ENCODE results near the gene CLSTN2.

Gene CLSTN2

GRCh38 chr3:140021269-140021668 is 86.3 kb downstream of the CLSTN2 start:
- Histone ChIP-seq H3K27ac (no peak overlapping the region), H3K4me3 (no peak overlapping the region)
- no peak for DNase-seq (ENCODE audit: low spot score)
- no peak for TF ChIP-seq CTCF (IDR thresholded peaks at IDR 0.05)

- no peak for TF ChIP-seq CTCF (IDR thresholded peaks at IDR 0.05)
- no peak for DNase-seq (ENCODE audit: low spot score)
- H3K4me3 ChIP-seq, result no peak overlapping the region
- H3K27ac ChIP-seq, result peak overlapping the region in 1 of 2 donors; percentile 63
These were observed 87.2 kb downstream of the CLSTN2 start for GRCh38 chr3:140022066-140022770.

GRCh38 chr3:140023616-140024530 is 88.9 kb downstream of the CLSTN2 start:
- TF ChIP-seq CTCF (IDR thresholded peaks at IDR 0.05), result no peak
- DNase-seq (ENCODE audit: low spot score), result no peak
- Histone ChIP-seq H3K27ac (peak overlapping the region; percentile 50 to 63), H3K4me3 (no peak overlapping the region)

GRCh38 chr3:140031170-140031569 is 96.2 kb downstream of the CLSTN2 start:
- TF ChIP-seq CTCF (IDR thresholded peaks at IDR 0.05), result no peak
- no peak for DNase-seq (ENCODE audit: low spot score)
- Histone ChIP-seq H3K27ac (no peak overlapping the region), H3K4me3 (no peak overlapping the region)

GRCh38 chr3:140034058-140034457 is 99.1 kb downstream of the CLSTN2 start:
- TF ChIP-seq CTCF (IDR thresholded peaks at IDR 0.05), result no peak
- H3K27ac ChIP-seq, result no peak overlapping the region

GRCh38 chr3:140035871-140036270 is 100.9 kb downstream of the CLSTN2 start:
- TF ChIP-seq CTCF (IDR thresholded peaks at IDR 0.05), result no peak

More at GRCh38 chr3:140034058-140034457, 99.1 kb downstream of the CLSTN2 start:
- DNase-seq (ENCODE audit: low spot score), result no peak
- no peak overlapping the region for H3K4me3 ChIP-seq

More at GRCh38 chr3:140035871-140036270, 100.9 kb downstream of the CLSTN2 start:
- no peak overlapping the region for H3K4me3 ChIP-seq
- DNase-seq (ENCODE audit: low spot score), result no peak
- H3K27ac ChIP-seq, result no peak overlapping the region

Measured in coronary artery (tissue), 2 donors.